Measurements from ENCODE around the gene CENPA. TPM values are rescaled to one million over a fixed set of nuclear protein-coding genes. Genes with fewer than 3 reads are reported as not detected.

The CENPA gene
- total RNA-seq, 2 donors from 2014 or later: 0.35 to 0.41 TPM

GRCh38 chr2:26769089-26769761 is 16.6 kb upstream of the CENPA start:
- no peak overlapping the region for H3K4me3 ChIP-seq

GRCh38 chr2:26770986-26771586 is 14.8 kb upstream of the CENPA start:
- Histone ChIP-seq H3K4me3 (no peak overlapping the region), H3K9me3 (no peaks in the 10 kb centered on the region), H3K36me3 (peaks cover 21% of the 10 kb centered on the region), H3K4me1 (peaks cover 0 to 82% of the 10 kb centered on the region in 2 donors), H3K27me3 (no peaks in the 10 kb centered on the region), H3K27ac (peak overlapping the region; percentile 93 to 94)
- peak; percentile 89 for DNase-seq (ENCODE audit: low spot score)
- TF ChIP-seq CTCF (IDR thresholded peaks at IDR 0.05): peak in 1 of 2 donors; percentile 47

More at GRCh38 chr2:26769089-26769761, 16.6 kb upstream of the CENPA start:
- H3K4me1 ChIP-seq: peaks cover 0 to 86% of the 10 kb centered on the region in 2 donors
- peak; percentile 93 for DNase-seq (ENCODE audit: low spot score)
- peaks cover 3% of the 10 kb centered on the region for H3K36me3 ChIP-seq
- peak overlapping the region; percentile 93 to 94 for H3K27ac ChIP-seq
- no peaks in the 10 kb centered on the region for H3K9me3 ChIP-seq
- TF ChIP-seq CTCF (IDR thresholded peaks at IDR 0.05): no peak
- H3K27me3 ChIP-seq: no peaks in the 10 kb centered on the region

GRCh38 chr2:26772064-26773001 is 13.5 kb upstream of the CENPA start:
- DNase-seq (ENCODE audit: low spot score): peak; percentile 99
- Histone ChIP-seq H3K27me3 (no peaks in the 10 kb centered on the region), H3K9me3 (no peaks in the 10 kb centered on the region), H3K27ac (peak overlapping the region; percentile 93 to 94), H3K4me3 (peak overlapping the region in 1 of 2 donors; percentile 7), H3K4me1 (peaks cover 0 to 75% of the 10 kb centered on the region in 2 donors), H3K36me3 (peaks cover 34% of the 10 kb centered on the region)
- no peak for TF ChIP-seq CTCF (IDR thresholded peaks at IDR 0.05)

GRCh38 chr2:26776195-26776800 is 9.6 kb upstream of the CENPA start:
- H3K9me3 ChIP-seq: no peaks in the 10 kb centered on the region
- no peak for DNase-seq (ENCODE audit: low spot score)
- H3K4me1 ChIP-seq: peaks cover 0 to 37% of the 10 kb centered on the region in 2 donors
- no peak overlapping the region for H3K27ac ChIP-seq
- no peak overlapping the region for H3K4me3 ChIP-seq
- no peaks in the 10 kb centered on the region for H3K27me3 ChIP-seq
- TF ChIP-seq CTCF (IDR thresholded peaks at IDR 0.05): no peak
- peaks cover 73% of the 10 kb centered on the region for H3K36me3 ChIP-seq

GRCh38 chr2:26778098-26778497 is 7.8 kb upstream of the CENPA start:
- DNase-seq (ENCODE audit: low spot score): no peak
- Histone ChIP-seq H3K4me3 (no peak overlapping the region), H3K36me3 (peaks cover 75% of the 10 kb centered on the region), H3K4me1 (peaks cover 0 to 19% of the 10 kb centered on the region in 2 donors), H3K9me3 (no peaks in the 10 kb centered on the region), H3K27me3 (no peaks in the 10 kb centered on the region), H3K27ac (no peak overlapping the region)
- no peak for TF ChIP-seq CTCF (IDR thresholded peaks at IDR 0.05)
